Muscle layer of duodenum (tissue), 2 donors: ENCODE results near the gene ATP5F1A.

Experiments used
- H3K27ac ChIP-seq: one replicate; pipeline ENCODE4 v1.7.0; 2013; ENCODE audit warnings: mild to moderate bottlenecking, low read length
- H3K27me3 ChIP-seq: one replicate; pipeline ENCODE4 v1.7.0; 2013; ENCODE audit warnings: low read depth, mild to moderate bottlenecking, control low read depth, low read length
- H3K36me3 ChIP-seq, 2 donors: one replicate each; pipeline ENCODE4 v1.7.0; 2013; ENCODE audit warnings: low read length in 2 of 2, control low read depth in 1 of 2, mild to moderate bottlenecking in 1 of 2; ENCODE audit not compliant: insufficient read depth in 2 of 2, control insufficient read depth in 1 of 2
- H3K4me1 ChIP-seq, 2 donors: one replicate each; pipeline ENCODE4 v1.7.0; 2013; ENCODE audit warnings: low read length in 2 of 2, mild to moderate bottlenecking in 2 of 2, control low read depth in 1 of 2, moderate library complexity in 1 of 2; ENCODE audit not compliant: insufficient read depth in 2 of 2, control insufficient read depth in 1 of 2
- H3K4me3 ChIP-seq, 2 donors: one replicate each; pipeline ENCODE4 v1.7.0; 2013; ENCODE audit warnings: low read length in 2 of 2, low read depth in 1 of 2, mild to moderate bottlenecking in 1 of 2
- H3K9me3 ChIP-seq, 2 donors: one replicate each; pipeline ENCODE4 v1.7.0; 2013; ENCODE audit warnings: low read length in 2 of 2, control low read depth in 1 of 2, mild to moderate bottlenecking in 1 of 2; ENCODE audit not compliant: control insufficient read depth in 1 of 2
- donor health status: healthy.

ATP5F1A gene

GRCh38 chr18:46040747-46041104 lies 57.4 kb downstream of the ATP5F1A start:
- Histone ChIP-seq H3K36me3 (no peaks in the 10 kb centered on the region), H3K9me3 (no peaks in the 10 kb centered on the region), H3K4me1 (peaks cover 0 to 10% of the 10 kb centered on the region in 2 donors), H3K4me3 (no peak overlapping the region), H3K27me3 (no peaks in the 10 kb centered on the region), H3K27ac (no peak overlapping the region)

- Histone ChIP-seq H3K27ac (no peak overlapping the region), H3K9me3 (no peaks in the 10 kb centered on the region), H3K36me3 (no peaks in the 10 kb centered on the region), H3K4me1 (peaks cover 0 to 10% of the 10 kb centered on the region in 2 donors), H3K27me3 (no peaks in the 10 kb centered on the region), H3K4me3 (no peak overlapping the region)
Observed at GRCh38 chr18:46040033-46040746, 57.9 kb downstream of the ATP5F1A start.

- no peaks in the 10 kb centered on the region for H3K36me3 ChIP-seq
- peaks cover 0 to 10% of the 10 kb centered on the region in 2 donors for H3K4me1 ChIP-seq
- H3K9me3 ChIP-seq = no peaks in the 10 kb centered on the region
- no peak overlapping the region for H3K4me3 ChIP-seq
- no peaks in the 10 kb centered on the region for H3K27me3 ChIP-seq
- no peak overlapping the region for H3K27ac ChIP-seq
Observed at GRCh38 chr18:46037512-46038305, 60.4 kb downstream of the ATP5F1A start.

- Histone ChIP-seq H3K9me3 (no peaks in the 10 kb centered on the region), H3K4me3 (no peak overlapping the region), H3K27ac (no peak overlapping the region), H3K36me3 (no peaks in the 10 kb centered on the region), H3K4me1 (no peaks in the 10 kb centered on the region), H3K27me3 (no peaks in the 10 kb centered on the region)
Observed at GRCh38 chr18:46035696-46036680, 62.1 kb downstream of the ATP5F1A start.

GRCh38 chr18:46034230-46034629 lies 63.9 kb downstream of the ATP5F1A start:
- H3K4me3 ChIP-seq = no peak overlapping the region
- no peaks in the 10 kb centered on the region for H3K27me3 ChIP-seq
- no peaks in the 10 kb centered on the region for H3K4me1 ChIP-seq
- H3K27ac ChIP-seq = no peak overlapping the region
- no peaks in the 10 kb centered on the region for H3K9me3 ChIP-seq
- no peaks in the 10 kb centered on the region for H3K36me3 ChIP-seq

GRCh38 chr18:46031741-46032140 lies 66.4 kb downstream of the ATP5F1A start:
- H3K36me3 ChIP-seq = no peaks in the 10 kb centered on the region
- no peak overlapping the region for H3K4me3 ChIP-seq
- H3K27me3 ChIP-seq = no peaks in the 10 kb centered on the region
- H3K27ac ChIP-seq = no peak overlapping the region
- no peaks in the 10 kb centered on the region for H3K9me3 ChIP-seq
- H3K4me1 ChIP-seq = no peaks in the 10 kb centered on the region
